ENCODE data around the gene EPHA8. TPM values are rescaled to one million over a fixed set of nuclear protein-coding genes. Genes with fewer than 3 reads are reported as not detected.

Gene EPHA8
- total RNA-seq, 1 experiment from 2014 or later = not detected

DNA sequence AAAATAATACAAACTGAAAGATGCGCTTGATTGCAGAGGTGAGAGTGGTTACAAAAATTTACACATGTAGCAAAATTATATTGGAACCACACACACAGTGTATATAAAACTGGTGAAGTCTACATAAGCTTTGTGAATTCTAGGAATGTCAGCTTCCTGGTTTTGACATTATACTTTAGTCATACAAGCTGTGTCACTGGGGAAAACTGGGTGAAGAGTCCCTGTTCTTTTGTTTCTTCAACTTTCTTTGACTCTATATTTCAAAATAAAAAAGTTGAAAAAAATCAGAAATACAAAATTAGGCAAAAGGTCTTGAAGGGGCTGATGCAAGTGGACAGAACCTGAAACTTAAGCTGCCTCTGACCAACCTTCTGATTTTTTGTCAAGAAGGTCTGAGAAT is 83.1 kb downstream of the EPHA8 start:
- H3K36me3 ChIP-seq (ENCODE audit: control insufficient read depth, insufficient read depth, low read length) = no peaks in the 10 kb centered on the region
- H3K4me1 Mint-ChIP-seq (ENCODE audit: low read depth, unreplicated experiment) = no peaks in the 10 kb centered on the region
- H3K4me1 ChIP-seq = no peaks in the 10 kb centered on the region
- ChIA-PET POLR2A (no interaction called here), CTCF (interaction anchor here (1.0 kb wide), 1 partner anchor 226 kb away, joined by 3 read pairs; no protein-coding TSS in a partner anchor)
- H3K27me3 Mint-ChIP-seq (ENCODE audit: insufficient read depth, unreplicated experiment) = peaks cover 9% of the 10 kb centered on the region
- no peaks in the 10 kb centered on the region for H3K9me3 Mint-ChIP-seq (ENCODE audit: unreplicated experiment)
- H3K27me3 ChIP-seq (replicated peaks; ENCODE audit: control insufficient read depth, insufficient read depth, low read length) = no peaks in the 10 kb centered on the region
- TF ChIP-seq, protein P1, sequence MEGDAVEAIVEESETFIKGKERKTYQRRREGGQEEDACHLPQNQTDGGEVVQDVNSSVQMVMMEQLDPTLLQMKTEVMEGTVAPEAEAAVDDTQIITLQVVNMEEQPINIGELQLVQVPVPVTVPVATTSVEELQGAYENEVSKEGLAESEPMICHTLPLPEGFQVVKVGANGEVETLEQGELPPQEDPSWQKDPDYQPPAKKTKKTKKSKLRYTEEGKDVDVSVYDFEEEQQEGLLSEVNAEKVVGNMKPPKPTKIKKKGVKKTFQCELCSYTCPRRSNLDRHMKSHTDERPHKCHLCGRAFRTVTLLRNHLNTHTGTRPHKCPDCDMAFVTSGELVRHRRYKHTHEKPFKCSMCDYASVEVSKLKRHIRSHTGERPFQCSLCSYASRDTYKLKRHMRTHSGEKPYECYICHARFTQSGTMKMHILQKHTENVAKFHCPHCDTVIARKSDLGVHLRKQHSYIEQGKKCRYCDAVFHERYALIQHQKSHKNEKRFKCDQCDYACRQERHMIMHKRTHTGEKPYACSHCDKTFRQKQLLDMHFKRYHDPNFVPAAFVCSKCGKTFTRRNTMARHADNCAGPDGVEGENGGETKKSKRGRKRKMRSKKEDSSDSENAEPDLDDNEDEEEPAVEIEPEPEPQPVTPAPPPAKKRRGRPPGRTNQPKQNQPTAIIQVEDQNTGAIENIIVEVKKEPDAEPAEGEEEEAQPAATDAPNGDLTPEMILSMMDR (IDR thresholded peaks at IDR 0.05; ENCODE audit: insufficient read depth in 1 of 2, low read depth in 1 of 2, low read length in 1 of 2, severe bottlenecking in 1 of 2, unreplicated experiment in 1 of 2) = no peak
- H3K4me3 ChIP-seq (ENCODE audit: low read depth, low read length) = no peak overlapping the region
- H3K9me3 ChIP-seq = no peaks in the 10 kb centered on the region
- no peaks in the 10 kb centered on the region for H3K36me3 Mint-ChIP-seq (ENCODE audit: insufficient read depth, unreplicated experiment)
- no peak overlapping the region for H3K27ac Mint-ChIP-seq (ENCODE audit: unreplicated experiment)
- DNase-seq = no peak
- no peak overlapping the region for H3K4me3 Mint-ChIP-seq (ENCODE audit: unreplicated experiment)
- intact Hi-C loops (cut with micrococcal nuclease; ENCODE audit: unreplicated experiment) = no loop called here
- BruUV-seq (replicated peaks) = no TSS peak

DNA sequence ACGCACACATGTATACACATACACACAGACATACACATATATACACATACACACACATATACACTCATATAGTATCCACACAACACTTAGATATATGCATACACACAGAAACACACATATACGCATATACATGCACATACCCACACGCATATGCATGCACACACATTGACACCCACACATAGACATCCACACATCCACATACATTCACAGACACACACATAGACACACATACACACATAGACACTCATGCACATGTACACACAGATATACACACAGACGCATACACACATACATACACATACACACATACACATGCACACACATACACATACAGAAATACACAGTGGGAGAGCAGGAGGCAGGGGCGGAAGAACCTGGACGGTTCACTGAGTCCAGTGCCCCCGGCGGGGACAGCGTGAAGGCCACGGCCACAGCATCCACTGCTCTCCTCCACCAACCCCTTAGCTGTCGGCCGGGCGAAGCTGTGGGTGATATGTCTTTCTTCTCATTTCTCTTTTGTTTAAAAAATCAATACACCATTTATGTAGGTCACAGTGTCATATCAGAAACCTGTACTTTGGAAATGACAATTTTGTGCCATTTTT is 86.9 kb downstream of the EPHA8 start:
- H3K4me3 Mint-ChIP-seq (ENCODE audit: unreplicated experiment) = no peak overlapping the region
- TF ChIP-seq, protein P1 (IDR thresholded peaks at IDR 0.05; ENCODE audit: insufficient read depth in 1 of 2, low read depth in 1 of 2, low read length in 1 of 2, severe bottlenecking in 1 of 2, unreplicated experiment in 1 of 2) = no peak
- no peaks in the 10 kb centered on the region for H3K4me1 ChIP-seq
- H3K27ac Mint-ChIP-seq (ENCODE audit: unreplicated experiment) = no peak overlapping the region
- intact Hi-C loops (cut with micrococcal nuclease; ENCODE audit: unreplicated experiment) = no loop called here
- ChIA-PET POLR2A (no interaction called here), CTCF (no interaction called here)
- H3K4me1 Mint-ChIP-seq (ENCODE audit: low read depth, unreplicated experiment) = no peaks in the 10 kb centered on the region
- H3K4me3 ChIP-seq (ENCODE audit: low read depth, low read length) = no peak overlapping the region
- DNase-seq = no peak
- H3K36me3 Mint-ChIP-seq (ENCODE audit: insufficient read depth, unreplicated experiment) = no peaks in the 10 kb centered on the region
- BruUV-seq (replicated peaks) = no TSS peak
- H3K9me3 ChIP-seq = no peaks in the 10 kb centered on the region
- peaks cover 7% of the 10 kb centered on the region for H3K27me3 Mint-ChIP-seq (ENCODE audit: insufficient read depth, unreplicated experiment)
- H3K36me3 ChIP-seq (ENCODE audit: control insufficient read depth, insufficient read depth, low read length) = no peaks in the 10 kb centered on the region
- H3K9me3 Mint-ChIP-seq (ENCODE audit: unreplicated experiment) = no peaks in the 10 kb centered on the region
- no peaks in the 10 kb centered on the region for H3K27me3 ChIP-seq (replicated peaks; ENCODE audit: control insufficient read depth, insufficient read depth, low read length)

DNA sequence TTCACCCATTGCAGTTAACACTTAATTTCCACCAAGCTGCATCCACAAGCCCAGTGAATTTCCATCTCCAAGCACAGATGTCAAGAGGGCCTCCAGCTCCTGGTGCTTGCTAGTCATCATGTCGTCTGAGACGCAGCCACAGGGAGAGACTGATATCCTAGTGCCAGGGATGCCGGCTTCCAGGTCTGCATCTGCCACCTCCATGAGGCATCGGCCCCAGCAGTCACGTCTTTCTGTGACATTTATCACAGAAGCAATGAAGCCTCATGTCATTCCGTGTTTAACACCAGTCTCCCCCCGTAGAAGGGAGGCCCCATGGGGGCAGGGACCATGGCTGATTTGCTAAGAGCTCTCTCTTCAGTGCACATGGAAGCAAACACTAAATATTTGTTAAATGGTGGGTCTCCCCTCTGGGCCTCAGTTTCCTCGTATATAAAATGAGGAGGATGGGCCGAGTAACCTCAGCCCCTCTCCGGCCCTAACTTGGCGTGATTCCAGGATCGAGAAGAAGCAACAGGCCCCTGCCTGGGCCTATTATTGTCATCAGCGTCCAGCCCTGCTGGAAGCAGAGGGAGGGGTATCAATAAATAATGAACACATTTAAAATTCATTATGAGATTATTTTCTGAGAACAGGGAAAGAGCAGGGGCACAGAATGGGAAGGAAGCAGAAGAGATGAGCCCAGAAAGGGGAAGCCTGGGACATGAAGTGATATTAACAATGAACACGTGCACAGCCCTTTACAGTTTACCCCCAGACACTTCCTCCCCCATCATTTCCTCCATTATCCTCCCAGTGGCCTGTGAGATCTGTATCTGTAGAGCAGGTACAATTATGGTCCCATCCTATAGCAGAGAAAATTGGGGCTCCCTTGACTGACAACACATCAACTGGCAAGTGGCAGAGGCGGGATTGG is 88.9 kb downstream of the EPHA8 start:
- peaks cover 7% of the 10 kb centered on the region for H3K27me3 Mint-ChIP-seq (ENCODE audit: insufficient read depth, unreplicated experiment)
- H3K9me3 ChIP-seq = no peaks in the 10 kb centered on the region
- no peak overlapping the region for H3K4me3 ChIP-seq (ENCODE audit: low read depth, low read length)
- H3K27ac Mint-ChIP-seq (ENCODE audit: unreplicated experiment) = no peak overlapping the region
- BruUV-seq (replicated peaks) = no TSS peak
- no peak overlapping the region for H3K4me3 Mint-ChIP-seq (ENCODE audit: unreplicated experiment)
- H3K36me3 ChIP-seq (ENCODE audit: control insufficient read depth, insufficient read depth, low read length) = no peaks in the 10 kb centered on the region
- POLR2A ChIA-PET = interaction anchor here (0.7 kb wide), 1 partner anchor 10 kb away, joined by 3 read pairs; no protein-coding TSS in a partner anchor
- no peaks in the 10 kb centered on the region for H3K4me1 Mint-ChIP-seq (ENCODE audit: low read depth, unreplicated experiment)
- TF ChIP-seq, protein P1 (IDR thresholded peaks at IDR 0.05; ENCODE audit: insufficient read depth in 1 of 2, low read depth in 1 of 2, low read length in 1 of 2, severe bottlenecking in 1 of 2, unreplicated experiment in 1 of 2) = no peak
- DNase-seq = no peak
- no peaks in the 10 kb centered on the region for H3K36me3 Mint-ChIP-seq (ENCODE audit: insufficient read depth, unreplicated experiment)
- H3K27me3 ChIP-seq (replicated peaks; ENCODE audit: control insufficient read depth, insufficient read depth, low read length) = no peaks in the 10 kb centered on the region
- intact Hi-C loops (cut with micrococcal nuclease; ENCODE audit: unreplicated experiment) = no loop called here
- no peaks in the 10 kb centered on the region for H3K4me1 ChIP-seq
- CTCF ChIA-PET = interaction anchor here (0.5 kb wide), 1 partner anchor 51 kb away, joined by 3 read pairs; no protein-coding TSS in a partner anchor
- H3K9me3 Mint-ChIP-seq (ENCODE audit: unreplicated experiment) = no peaks in the 10 kb centered on the region

Measured in Caco-2 (cell line).